HG02870 (cell line): ENCODE measurements around the gene SLC7A5.
"Not testable (repeated sequence)": the region's sequence is repeated elsewhere in the genome, so short reads cannot be mapped to it uniquely, and the experiment has no call there.

ENCODE experiments used
- ATAC-seq: cut with Tn5 transposase; IDR thresholded peaks from one replicate; pipeline ENCODE4 v1.9.1; 2021; ENCODE audit warnings: mild to moderate bottlenecking, moderate library complexity; ENCODE audit not compliant: unreplicated experiment

Gene SLC7A5

GRCh38 chr16:87835882-87836331, 33.4 kb downstream of the SLC7A5 start:
- no peak for ATAC-seq

DNA sequence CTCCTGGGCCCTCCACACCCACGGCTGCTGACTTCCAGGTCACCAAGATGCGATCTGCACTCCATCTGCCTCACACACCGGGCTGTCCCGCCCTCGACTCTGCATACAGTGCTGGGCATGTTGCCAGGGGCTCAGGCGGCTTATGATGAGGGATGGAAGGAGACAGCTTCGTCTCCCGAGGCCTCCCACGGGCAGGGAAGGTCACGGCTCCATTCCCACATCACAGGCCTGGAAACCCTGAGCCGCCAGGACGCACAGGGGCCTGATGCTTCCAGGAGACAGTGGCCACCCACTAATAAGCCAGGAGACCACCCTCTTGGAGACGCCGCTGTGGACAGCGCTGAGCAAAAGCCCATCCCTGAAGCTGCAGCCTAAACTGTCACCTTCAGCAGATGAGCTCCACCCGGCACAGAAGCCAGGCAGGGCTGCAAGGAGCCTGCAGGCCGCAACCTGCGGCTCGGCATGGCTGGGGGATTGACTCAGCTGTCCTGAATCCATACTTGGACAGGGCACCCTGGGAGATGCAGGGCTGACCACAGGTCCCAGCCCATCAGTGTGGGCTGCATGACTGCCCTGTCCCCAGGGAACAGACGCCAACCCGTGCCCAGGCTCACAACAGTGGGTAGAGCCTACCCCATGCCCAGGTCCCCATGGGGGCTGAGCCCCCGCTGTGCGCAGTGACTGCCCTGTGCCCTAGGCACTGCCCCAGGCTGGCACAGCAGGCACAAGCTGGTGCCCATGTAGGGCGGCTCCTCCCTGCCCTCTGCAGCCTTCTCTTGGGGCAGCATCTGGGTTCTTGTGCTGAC, 34.4 kb downstream of the SLC7A5 start:
- ATAC-seq = no peak

DNA sequence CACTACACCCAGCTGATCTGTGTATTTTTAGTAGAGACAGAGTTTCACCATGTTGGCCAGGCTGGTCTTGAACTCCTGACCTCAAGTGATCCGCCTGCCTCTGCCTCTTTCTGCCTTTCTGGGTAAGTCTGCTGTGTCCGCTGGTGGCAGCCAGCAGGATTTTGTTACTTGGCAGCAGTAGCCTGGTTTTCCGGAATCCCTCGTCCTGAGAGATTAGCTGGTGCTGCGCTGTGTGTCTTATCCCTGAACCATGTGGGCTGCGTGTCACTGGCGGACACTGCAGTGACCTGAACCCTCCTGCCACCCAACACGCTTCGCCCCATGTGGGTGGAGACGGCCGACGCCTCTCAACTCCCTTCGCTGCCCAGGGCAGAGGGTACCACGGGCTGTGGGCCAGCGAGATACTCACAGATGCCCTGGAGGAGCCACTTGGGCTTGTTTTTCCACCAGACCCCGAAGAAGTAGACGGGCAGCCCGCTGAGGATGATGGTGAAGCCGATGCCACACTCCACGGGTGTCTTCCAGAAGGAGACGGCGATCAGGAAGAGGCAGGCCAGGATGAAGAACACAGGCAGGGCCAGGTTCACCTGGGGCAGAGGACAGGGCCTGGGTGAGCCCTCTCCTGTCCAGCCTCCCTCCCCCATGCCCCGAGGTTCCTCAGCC, 35.2 kb downstream of the SLC7A5 start:
- no peak for ATAC-seq

- no peak for ATAC-seq
These were observed 35.8 kb downstream of the SLC7A5 start for GRCh38 chr16:87833548-87833947.

GRCh38 chr16:87832741-87833502, 36.4 kb downstream of the SLC7A5 start:
- no peak for ATAC-seq

- no peak for ATAC-seq
These were observed 37.2 kb downstream of the SLC7A5 start for GRCh38 chr16:87832137-87832527.

DNA sequence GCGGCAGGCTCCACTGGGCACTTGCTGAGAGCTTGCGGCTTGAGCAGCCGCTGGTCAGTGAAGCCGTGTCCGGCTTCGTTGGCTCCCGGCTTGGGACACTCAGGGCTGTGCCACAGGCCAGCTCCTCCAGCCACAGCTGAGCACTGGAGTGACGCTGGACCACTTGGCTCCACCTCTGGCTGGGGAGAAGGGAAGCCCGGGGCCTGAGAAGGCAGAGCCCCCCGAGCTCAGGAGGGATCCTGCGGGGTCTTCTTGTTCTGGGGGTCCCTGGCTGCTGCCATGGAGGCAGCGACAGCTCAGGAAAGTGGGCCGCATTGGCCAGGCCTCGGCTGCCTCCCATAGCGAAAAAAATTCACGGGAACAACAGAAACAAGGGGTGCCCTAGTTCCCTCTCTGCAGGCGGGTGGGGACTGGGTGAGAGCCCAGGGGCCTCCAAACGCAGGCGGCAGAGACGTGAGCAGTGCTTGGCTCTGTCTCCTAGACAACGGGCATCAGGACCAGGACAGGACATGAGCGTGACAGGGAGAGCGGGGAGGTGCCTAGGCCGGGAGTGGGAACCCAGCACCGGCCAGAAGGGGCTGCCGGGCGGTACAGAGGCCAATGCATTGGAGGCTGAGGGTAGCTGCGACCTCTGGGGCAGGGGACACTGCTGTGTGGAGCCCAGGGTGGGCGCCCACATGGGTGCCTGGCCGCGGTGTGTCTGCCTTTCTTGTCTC, 37.7 kb downstream of the SLC7A5 start:
- no peak for ATAC-seq

GRCh38 chr16:87830673-87831420, 38.5 kb downstream of the SLC7A5 start:
- no peak for ATAC-seq

GRCh38 chr16:87829988-87830672, 39.2 kb downstream of the SLC7A5 start:
- no peak for ATAC-seq

GRCh38 chr16:87829622-87829980, 39.7 kb downstream of the SLC7A5 start:
- ATAC-seq = no peak

DNA sequence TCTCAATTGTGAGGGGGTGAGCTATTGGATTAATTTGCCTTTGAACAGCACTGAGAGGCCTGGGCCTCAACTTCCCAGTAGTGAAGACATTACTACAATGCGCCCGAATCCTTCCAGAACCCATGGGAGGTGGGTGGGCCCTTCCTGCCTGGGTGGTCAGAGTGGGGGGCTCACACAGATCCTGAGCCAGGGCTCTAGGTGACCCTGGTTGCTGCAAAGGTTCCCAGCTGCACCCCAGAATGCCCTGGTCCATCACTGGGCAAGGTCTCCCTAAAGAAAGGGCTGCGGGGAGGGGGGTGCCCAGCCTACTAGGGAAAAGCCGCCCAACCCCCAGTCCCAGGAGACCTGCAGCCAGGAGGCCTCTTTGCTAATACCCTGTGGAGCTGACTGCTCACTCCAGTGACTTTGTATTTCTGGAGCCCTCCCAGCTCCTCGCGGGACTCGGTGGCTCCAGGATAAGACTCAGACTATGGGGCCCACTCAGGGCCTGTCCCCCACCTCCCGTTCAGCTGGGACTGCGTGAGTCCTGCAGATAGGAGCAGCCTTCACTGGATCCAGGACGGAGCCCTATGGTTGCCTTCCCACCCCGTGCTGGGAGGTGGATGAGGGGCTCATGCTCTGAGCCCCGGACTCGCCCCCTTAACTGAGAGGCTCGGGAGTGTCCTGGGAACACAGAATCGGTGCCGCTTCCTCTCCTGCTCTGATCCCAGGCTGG, 40.2 kb downstream of the SLC7A5 start:
- ATAC-seq = no peak

DNA sequence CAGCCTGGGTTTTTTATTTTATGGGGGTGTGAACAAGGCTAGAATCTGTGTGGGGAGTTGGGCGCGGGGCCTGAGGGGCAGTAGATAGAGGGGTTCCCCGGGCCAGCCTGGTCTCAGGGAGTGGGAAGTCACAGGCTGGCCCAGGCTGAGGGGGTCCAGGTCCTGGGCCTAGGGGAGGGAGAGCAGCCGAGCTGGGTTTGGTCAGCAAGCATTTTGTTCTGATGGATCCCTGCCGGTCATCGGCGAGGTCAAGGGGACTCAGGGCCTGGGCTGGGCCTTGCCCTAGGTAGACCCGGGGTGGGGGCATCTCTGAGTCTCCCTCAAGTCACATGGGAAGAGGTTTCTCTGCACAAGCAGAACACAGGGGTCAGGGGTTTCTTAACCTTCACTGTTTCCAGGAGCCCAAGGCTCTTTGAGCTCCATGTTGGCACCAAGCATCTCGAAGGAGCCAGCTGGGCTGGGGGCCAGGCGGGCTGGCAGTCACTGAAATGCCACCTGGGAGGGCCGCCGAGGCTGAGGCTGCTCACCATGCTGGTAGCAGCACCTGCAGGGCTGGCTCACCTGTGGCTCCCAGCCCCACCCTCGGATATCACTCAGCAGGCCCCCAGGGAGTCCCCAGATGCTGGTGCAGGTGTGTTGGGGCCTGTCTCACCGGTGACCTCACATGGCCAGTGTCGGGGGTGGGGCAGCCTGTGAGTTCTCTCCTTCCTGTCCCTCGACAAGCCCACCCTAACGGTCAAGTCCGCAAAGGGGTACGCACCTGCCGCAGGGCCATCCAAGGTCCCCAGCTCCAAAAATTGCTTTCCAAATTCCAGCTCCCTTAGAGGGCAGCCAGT, 41.0 kb downstream of the SLC7A5 start:
- ATAC-seq = no peak

- not testable (repeated sequence) for ATAC-seq
These were observed 41.8 kb downstream of the SLC7A5 start for GRCh38 chr16:87827588-87827915.

GRCh38 chr16:87826798-87827587, 42.3 kb downstream of the SLC7A5 start:
- no peak for ATAC-seq

DNA sequence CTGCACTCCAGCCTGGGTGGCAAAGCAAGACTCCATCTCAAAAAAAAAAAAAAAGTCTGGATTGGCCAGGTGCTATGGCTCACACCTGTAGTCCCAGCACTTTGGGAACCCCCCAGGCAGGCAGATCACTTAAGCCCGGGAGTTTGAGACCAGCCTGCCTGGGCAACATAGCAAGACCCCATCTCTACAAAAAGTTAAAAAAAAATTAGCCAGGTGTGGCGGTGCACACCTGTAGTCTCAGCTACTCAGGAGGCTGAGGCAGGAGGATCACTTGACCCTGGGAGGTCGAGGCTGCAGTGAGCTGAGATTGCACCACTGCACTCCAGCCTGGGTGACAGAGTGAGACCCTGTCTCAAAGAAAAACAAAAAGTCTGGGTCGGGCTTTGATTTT, 42.9 kb downstream of the SLC7A5 start:
- not testable (repeated sequence) for ATAC-seq

DNA sequence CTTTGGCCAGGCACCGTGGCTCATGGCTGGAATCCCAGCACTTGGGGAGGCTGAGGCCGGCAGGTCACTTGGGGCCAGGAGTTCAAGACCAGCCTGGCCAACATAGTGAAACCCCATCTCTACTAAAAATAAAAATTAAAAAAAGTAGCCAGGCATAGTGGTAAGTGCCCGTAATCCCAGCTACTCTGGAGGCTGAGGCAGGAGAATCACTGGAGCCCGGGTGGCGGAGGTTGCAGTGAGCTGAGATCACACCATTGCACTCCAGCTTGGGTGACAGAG, 43.5 kb downstream of the SLC7A5 start:
- ATAC-seq = not testable (repeated sequence)

DNA sequence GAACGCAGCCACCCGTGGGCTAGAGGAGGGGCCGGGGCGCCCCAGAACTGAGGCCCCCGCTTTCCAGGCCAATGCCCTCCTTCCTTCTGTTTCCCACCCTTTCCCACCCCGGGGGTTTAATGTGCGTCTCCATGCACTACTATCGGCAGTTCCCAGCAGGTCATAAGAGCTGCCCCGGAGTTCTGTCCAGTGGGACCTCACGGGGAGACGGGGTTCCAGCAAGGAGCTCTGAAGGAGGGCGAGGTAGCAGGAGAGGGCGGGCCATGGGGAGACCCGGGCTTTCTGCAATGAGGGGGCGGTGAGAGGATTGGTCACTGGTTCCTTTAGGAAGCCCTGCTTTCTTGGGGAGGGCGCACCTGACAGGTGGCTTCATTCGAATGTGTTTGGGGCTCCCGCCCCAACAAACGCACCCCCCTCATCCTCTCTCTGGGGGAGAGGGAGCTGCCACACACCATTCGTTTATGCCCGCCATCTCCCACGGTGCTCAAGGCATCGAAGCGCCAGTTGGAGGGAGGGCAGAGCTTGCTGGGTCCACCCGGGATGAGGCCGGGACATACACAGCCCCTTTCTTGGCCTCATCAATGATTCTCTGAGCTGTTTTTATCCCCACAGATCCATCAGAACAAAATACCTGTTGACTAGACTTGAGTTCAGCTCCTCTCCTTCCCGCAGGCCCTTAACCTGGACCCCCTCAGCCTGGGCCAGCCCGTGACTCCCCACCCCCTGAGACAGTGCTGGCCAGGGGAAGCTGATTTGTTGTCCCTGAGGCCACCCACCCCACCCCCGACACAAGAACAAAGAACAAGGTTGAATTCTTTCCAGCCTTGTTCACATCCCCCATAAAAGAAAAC, 44.1 kb downstream of the SLC7A5 start:
- no peak for ATAC-seq
